CD14-positive monocyte (primary cell): Measurements from ENCODE around the gene KRT6B. TPM values are rescaled to one million over a fixed set of nuclear protein-coding genes. Genes with fewer than 3 reads are reported as not detected.
"Not testable (repeated sequence)": the region's sequence is repeated elsewhere in the genome, so short reads cannot be mapped to it uniquely, and the experiment has no call there.

Experiments
- DNase-seq, 3 donors: peaks; one replicate each; pipeline ENCODE4 v3.0.0-alpha.2; 2011 to 2022
- H2AFZ ChIP-seq: 2 replicates; pipeline ENCODE4 v1.6.0; 2012; ENCODE audit warnings: mild to moderate bottlenecking, low read depth, low read length, inconsistent platforms; ENCODE audit not compliant: insufficient read depth, poor library complexity, severe bottlenecking
- H3K27ac ChIP-seq, 2 donors: 1 replicate in 1 of 2; 2 replicates in 1 of 2; pipeline ENCODE4 v1.5.1; 2012 to 2013; ENCODE audit warnings: low read length in 2 of 2, control low read depth in 1 of 2, inconsistent platforms in 1 of 2, low read depth in 1 of 2, mild to moderate bottlenecking in 1 of 2
- H3K27me3 ChIP-seq, 2 donors: one replicate each; pipeline versions ENCODE4 v1.6.0 to v1.6.1; 2011 to 2013; ENCODE audit warnings: low read length in 2 of 2; ENCODE audit not compliant: control insufficient read depth in 2 of 2, insufficient read depth in 2 of 2
- H3K36me3 ChIP-seq, 2 donors: replicated peaks in 1 of 2; 1 replicate in 1 of 2; 2 replicates in 1 of 2; pipeline versions ENCODE4 v1.5.1 to v1.6.1; 2012 to 2013; ENCODE audit warnings: low read length in 2 of 2, control low read depth in 1 of 2, inconsistent platforms in 1 of 2, mild to moderate bottlenecking in 1 of 2; ENCODE audit not compliant: insufficient read depth in 2 of 2, control insufficient read depth in 1 of 2
- H3K4me1 ChIP-seq, 2 donors: 1 replicate in 1 of 2; 2 replicates in 1 of 2; pipeline versions ENCODE4 v1.5.1 to v1.6.1; 2012 to 2013; ENCODE audit warnings: low read length in 2 of 2, control low read depth in 1 of 2, inconsistent platforms in 1 of 2, mild to moderate bottlenecking in 1 of 2, moderate library complexity in 1 of 2; ENCODE audit not compliant: insufficient read depth in 2 of 2, control insufficient read depth in 1 of 2
- H3K4me2 ChIP-seq: replicated peaks from 2 replicates; pipeline ENCODE3; 2012; ENCODE audit warnings: low read length, moderate library complexity, mild to moderate bottlenecking; ENCODE audit not compliant: poor library complexity, severe bottlenecking; ENCODE audit errors: extremely low read depth
- H3K4me3 ChIP-seq, 3 experiments: fragments of 200-600 bp in 1 of 3; sonication (generic) in 1 of 3; replicated peaks in 1 of 3; 1 replicate in 2 of 3; 2 replicates in 1 of 3; pipeline ENCODE4 v1.5.1; 2011 to 2013; ENCODE audit warnings: low read length in 3 of 3, mild to moderate bottlenecking in 3 of 3, control low read depth in 2 of 3, low read depth in 2 of 3, inconsistent platforms in 1 of 3, moderate library complexity in 1 of 3
- H3K79me2 ChIP-seq: 2 replicates; pipeline ENCODE4 v1.6.0; 2012; ENCODE audit warnings: mild to moderate bottlenecking, control low read depth, inconsistent platforms, low read length, moderate library complexity; ENCODE audit not compliant: insufficient read depth
- H3K9ac ChIP-seq: 2 replicates; pipeline ENCODE4 v1.6.0; 2017; ENCODE audit warnings: low read length, mild to moderate bottlenecking; ENCODE audit not compliant: insufficient read depth, poor library complexity, severe bottlenecking
- H3K9me3 ChIP-seq, 2 donors: replicated peaks in 1 of 2; 1 replicate in 1 of 2; 2 replicates in 1 of 2; pipeline versions ENCODE4 v1.5.1 to v1.6.1; 2012 to 2013; ENCODE audit warnings: low read length in 2 of 2, control low read depth in 1 of 2; ENCODE audit not compliant: control insufficient read depth in 1 of 2, insufficient read depth in 1 of 2
- H4K20me1 ChIP-seq: 2 replicates; pipeline ENCODE4 v1.6.0; 2012; ENCODE audit warnings: mild to moderate bottlenecking, low read length, control low read depth, moderate library complexity; ENCODE audit not compliant: insufficient read depth
- H3K27ac Mint-ChIP-seq, 7 donors: one replicate each; pipeline ENCODE4 v1.8.0; 2020; ENCODE audit warnings: mild to moderate bottlenecking in 7 of 7, mixed read lengths in 7 of 7, moderate library complexity in 6 of 7, inconsistent platforms in 2 of 7
- H3K27me3 Mint-ChIP-seq, 3 donors: one replicate each; pipeline ENCODE4 v1.8.0; 2021 to 2022; ENCODE audit warnings: low read depth in 3 of 3, mild to moderate bottlenecking in 3 of 3, mixed read lengths in 3 of 3, moderate library complexity in 3 of 3, inconsistent platforms in 1 of 3
- H3K36me3 Mint-ChIP-seq, 2 donors: one replicate each; pipeline ENCODE4 v1.8.0; 2020; ENCODE audit warnings: mixed read lengths in 2 of 2, inconsistent platforms in 1 of 2, mild to moderate bottlenecking in 1 of 2
- H3K4me1 Mint-ChIP-seq: one replicate; pipeline ENCODE4 v1.8.0; 2020; ENCODE audit warnings: mild to moderate bottlenecking, mixed read lengths
- H3K4me3 Mint-ChIP-seq, 2 donors: one replicate each; pipeline ENCODE4 v1.8.0; 2020; ENCODE audit warnings: mild to moderate bottlenecking in 2 of 2, mixed read lengths in 2 of 2, moderate library complexity in 1 of 2
- H3K9me3 Mint-ChIP-seq, 7 donors: one replicate each; pipeline ENCODE4 v1.8.0; 2020 to 2022; ENCODE audit warnings: mixed read lengths in 7 of 7, mild to moderate bottlenecking in 6 of 7, moderate library complexity in 6 of 7, inconsistent platforms in 2 of 7
- CTCF ChIP-seq: fragments of 200-600 bp; IDR thresholded peaks from one replicate; pipeline ENCODE4 v1.8.0; 2022; ENCODE audit warnings: antibody characterized with exemption, mild to moderate bottlenecking
- WGBS: methylation state at CpG from one replicate; pipeline ENCODE4 v1.1.5; 2013; ENCODE audit warnings: missing lambda C conversion rate; ENCODE audit not compliant: insufficient coverage; 5-methylcytosine and 5-hydroxymethylcytosine counted together
- intact Hi-C, 2 donors: fragments of 100-400 bp; cut with micrococcal nuclease; formaldehyde crosslinking; loops; one replicate each; pipeline versions ENCODE4 v1.15.0 to v1.15.1; 2023
- polyA plus RNA-seq, 3 donors: library from polyadenylated mRNA; depleted of rRNA in 1 of 3; unstranded in 2 of 3; stranded (reverse) in 1 of 3; fragments of 300-500 nt in 2 of 3; fragments of >200 nt in 1 of 3; fragmentation: Illumina TruSeq in 2 of 3; gene quantifications; 1 replicate in 2 of 3; 2 replicates in 1 of 3; pipeline ENCODE4 v1.2.3, GENCODE V29; 2012 to 2021

KRT6B gene
- polyA plus RNA-seq, 3 donors: not detected

- intact Hi-C loops: no loop called here
- Histone ChIP-seq H3K4me1 (no peaks in the 10 kb centered on the region), H4K20me1 (no peaks in the 10 kb centered on the region), H3K27me3 (peaks cover 2 to 3% of the 10 kb centered on the region in 2 donors), H3K27ac (no peak overlapping the region), H3K9ac (no peak overlapping the region), H3K4me3 (no peak overlapping the region), H2AFZ (no peak overlapping the region), H3K79me2 (no peaks in the 10 kb centered on the region), H3K9me3 (no peaks in the 10 kb centered on the region), H3K36me3 (no peaks in the 10 kb centered on the region), H3K4me2 (no peak overlapping the region)
- no peak for DNase-seq
- peak overlapping the region in 1 of 2 donors; percentile 12 for H3K4me3 Mint-ChIP-seq
- H3K9me3 Mint-ChIP-seq: peaks cover 0 to 8% (median 6%) of the 10 kb centered on the region in 7 donors
- H3K27ac Mint-ChIP-seq: no peak overlapping the region
- no peaks in the 10 kb centered on the region for H3K36me3 Mint-ChIP-seq
- H3K4me1 Mint-ChIP-seq: no peaks in the 10 kb centered on the region
- peaks cover 9 to 29% (median 18%) of the 10 kb centered on the region in 3 donors for H3K27me3 Mint-ChIP-seq
- no peak for TF ChIP-seq CTCF
These were observed 36.8 kb upstream of the KRT6B start for GRCh38 chr12:52488736-52489135.

GRCh38 chr12:52487744-52488443 is 35.9 kb upstream of the KRT6B start:
- H2AFZ ChIP-seq, H3K4me3 Mint-ChIP-seq, H3K79me2 ChIP-seq, H4K20me1 ChIP-seq, H3K27ac ChIP-seq, H3K27ac Mint-ChIP-seq, H3K4me3 ChIP-seq, H3K4me1 Mint-ChIP-seq, H3K4me1 ChIP-seq, H3K27me3 ChIP-seq, DNase-seq, intact Hi-C loops, H3K9me3 Mint-ChIP-seq, H3K36me3 ChIP-seq, H3K9me3 ChIP-seq, H3K4me2 ChIP-seq, H3K36me3 Mint-ChIP-seq, H3K9ac ChIP-seq: not testable (repeated sequence)
- 90% methylated on average over 2 of the region's 15 CpGs for WGBS
- H3K27me3 Mint-ChIP-seq: peaks cover 9 to 34% (median 18%) of the 10 kb centered on the region in 3 donors
